HG03558 (cell line): ENCODE results near the gene ARMC9.
"Not testable (repeated sequence)": the region's sequence is repeated elsewhere in the genome, so short reads cannot be mapped to it uniquely, and the experiment has no call there.

ENCODE experiments used
- ATAC-seq: cut with Tn5 transposase; IDR thresholded peaks from one replicate; pipeline ENCODE4 v1.9.1; 2021; ENCODE audit warnings: moderate number of reproducible peaks; ENCODE audit not compliant: unreplicated experiment; ENCODE audit errors: extremely low read depth

The ARMC9 gene

DNA sequence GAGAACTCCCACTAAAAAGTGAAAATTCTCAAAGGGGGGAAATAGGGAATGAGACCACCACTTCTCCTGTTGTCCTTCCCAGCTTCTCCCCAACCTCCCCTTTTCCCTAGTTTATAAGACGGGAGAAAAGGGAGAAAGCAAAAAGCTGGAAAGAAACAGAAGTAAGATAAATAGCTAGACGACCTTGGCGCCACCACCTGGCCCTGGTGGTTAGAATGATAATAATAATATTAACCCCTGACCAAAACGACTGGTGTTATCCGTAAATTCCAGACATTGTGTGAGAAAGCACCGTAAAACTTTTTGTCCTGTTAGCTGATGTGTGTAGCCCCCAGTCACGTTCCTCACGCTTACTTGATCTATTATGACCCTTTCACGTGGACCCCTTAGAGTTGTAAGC is 209.9 kb downstream of the ARMC9 start:
- not testable (repeated sequence) for ATAC-seq

DNA sequence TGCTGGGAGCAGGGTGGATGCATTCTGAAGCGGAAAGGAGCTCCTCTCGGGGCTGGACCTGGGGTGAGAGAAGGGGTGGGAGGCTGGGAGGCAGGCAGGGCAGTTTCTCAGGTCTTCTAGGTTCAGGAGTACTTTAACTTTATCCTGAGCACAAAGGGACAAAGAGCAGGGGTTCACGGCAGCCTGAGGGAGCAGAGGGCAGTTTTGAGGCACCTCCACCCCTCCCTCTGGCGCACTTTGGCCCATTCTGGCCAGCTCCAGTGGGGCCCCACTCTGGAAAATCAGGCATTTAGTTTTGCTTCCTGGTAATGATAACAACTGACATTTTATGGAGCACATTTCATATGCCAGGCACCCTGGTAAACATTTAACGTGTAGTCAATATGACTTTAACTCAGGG is 211.3 kb downstream of the ARMC9 start:
- no peak for ATAC-seq

DNA sequence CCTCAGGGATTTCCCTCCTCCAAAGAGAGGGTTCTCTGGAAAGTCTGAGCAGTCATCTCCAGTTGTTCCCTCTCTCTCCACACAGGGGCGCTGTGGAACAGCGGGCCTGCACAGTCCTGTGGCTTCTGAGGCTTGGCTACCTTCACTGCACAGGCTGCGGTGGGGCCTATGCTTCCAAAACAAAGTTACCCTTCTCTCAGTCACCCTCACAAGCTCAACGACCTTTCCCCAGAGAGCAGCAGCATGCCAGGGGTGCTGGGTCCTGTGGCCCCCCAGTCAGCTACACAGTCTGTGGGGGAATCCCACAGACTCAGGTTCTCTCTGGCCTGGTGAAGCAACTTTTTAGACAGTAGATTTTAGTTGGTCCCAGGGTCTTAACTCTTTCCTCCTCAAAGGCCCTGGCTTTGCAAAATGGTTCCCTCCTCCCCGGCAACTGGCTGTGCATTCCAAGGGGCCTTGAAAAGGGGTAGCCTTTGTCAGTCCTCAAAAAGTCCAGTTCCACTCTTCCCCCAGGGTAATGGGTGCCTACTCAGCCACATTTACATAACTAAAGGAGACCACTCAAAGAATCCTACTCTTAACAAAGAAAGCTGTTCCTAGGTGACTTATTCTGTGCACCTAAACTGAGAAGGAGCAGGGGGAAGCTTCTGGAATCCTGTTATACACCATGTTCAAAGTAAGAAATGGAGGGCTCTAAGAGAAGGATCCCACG is 212.0 kb downstream of the ARMC9 start:
- no peak for ATAC-seq

DNA sequence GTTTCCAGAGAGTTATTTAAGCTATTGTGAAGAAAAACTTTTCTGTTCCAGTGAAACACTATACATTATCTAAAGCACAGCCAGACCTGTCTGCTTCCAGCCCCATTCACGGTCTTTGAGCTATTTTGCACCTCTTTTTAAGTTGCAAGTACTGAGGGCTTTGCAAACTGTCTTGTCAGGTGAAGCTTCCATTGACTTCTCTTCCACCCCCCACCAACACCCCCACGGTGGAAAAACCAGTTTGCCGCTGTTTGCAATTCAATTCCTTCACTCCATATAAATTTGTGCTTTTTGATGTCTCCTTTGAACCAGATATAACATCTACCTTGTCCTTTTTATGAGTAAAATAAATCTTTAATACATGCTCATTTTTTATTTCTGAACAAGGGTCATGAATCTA is 212.8 kb downstream of the ARMC9 start:
- ATAC-seq, result no peak

DNA sequence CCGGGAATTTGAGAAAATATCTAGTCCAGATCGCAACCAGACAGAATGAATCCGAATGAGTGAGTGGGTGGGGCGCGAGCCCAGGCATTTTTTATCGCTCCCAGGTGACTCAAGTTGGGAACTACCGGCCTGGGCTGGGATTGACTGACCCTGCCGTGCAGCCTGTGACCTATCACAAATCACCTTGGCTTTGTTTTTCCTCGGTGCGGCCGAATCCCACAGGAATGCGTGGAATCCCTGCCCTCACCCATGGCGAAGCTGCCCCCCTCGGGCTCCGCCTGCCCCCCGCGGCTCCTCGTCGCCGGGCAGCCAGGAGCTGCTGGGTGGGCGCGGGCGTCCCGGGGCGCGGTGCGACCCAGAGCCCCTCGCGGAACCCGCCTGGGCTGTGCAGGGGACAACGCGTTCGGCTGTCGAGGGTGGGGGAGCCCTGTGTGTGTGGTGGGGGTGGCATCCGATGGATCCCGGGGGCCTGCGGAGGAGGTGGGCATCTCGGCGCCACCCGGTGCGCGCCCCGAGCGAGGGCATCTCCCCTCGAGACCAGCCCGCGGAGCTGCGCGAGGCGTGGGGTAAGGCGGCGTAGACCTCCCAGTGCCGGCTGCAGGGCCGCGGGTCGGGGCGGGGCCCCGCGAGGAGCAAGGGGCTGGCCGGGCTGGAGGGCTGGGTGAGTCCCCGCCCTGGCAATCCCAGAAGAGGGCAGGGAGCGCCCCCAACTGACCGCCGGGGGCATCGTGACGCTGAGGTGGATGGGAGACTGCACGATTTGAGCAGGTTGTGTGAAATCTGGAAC is 213.6 kb downstream of the ARMC9 start:
- peak; percentile 88 for ATAC-seq

DNA sequence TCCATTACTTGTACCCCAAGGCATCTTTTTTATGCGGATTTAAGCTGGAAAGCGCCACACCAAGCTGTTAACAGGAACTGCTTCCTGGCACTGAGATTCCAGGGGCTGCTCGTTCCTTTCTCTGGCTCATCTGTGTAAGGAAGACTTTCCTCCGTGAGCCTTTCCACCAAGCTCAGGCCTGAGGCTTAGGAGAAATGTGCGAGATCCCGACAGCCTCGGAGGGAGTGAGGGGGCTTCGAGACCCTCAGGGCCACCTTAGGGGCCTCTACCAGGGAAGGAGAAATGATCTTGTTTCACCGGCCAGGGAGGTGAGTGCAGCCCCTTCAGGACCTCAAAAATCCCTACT is 214.2 kb downstream of the ARMC9 start:
- no peak for ATAC-seq

DNA sequence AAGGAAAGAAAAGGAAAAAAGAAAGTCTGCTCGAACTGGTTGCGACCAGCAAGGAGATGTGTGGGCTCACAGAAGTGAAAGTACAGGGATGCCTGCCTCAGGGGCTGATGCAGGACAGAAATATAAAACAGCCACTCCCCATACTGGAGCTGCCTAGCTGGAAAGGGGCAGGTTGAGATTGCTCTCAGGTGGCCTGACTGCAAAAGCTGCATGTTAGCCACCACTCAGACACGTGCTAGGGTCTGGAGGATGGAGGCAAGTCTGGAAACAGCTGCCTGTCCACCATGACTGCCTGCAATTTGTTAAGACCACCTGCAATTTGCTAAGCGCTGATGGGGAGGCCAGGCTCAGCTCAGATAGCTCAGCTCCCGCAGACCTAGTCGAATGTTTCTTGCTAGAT is 215.0 kb downstream of the ARMC9 start:
- ATAC-seq, result no peak

DNA sequence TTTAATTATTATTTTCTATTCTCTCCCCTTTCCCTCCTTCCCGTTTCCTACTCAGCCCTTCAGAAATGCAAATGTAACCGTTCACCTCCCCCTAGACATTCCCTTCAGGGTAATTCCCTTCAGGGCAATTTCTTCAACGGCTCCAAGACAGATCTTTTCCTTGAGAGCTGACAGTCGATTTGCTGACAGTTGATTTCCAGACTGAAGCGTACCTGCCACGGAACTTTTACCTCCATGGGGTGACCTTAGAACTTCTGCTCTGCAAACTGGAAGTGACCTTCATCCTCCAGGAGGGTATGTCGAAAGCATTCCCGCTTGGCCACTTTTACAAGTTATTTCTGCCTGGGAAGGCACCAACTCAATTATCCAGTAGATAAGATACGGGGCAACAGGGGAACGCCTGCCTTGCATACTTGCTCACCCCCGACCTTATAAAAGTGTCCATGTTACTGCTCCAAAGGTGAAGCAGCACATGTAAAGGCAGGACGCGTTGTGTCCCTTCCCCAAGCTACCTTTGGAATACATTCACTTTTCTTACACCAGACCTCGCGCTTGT is 215.6 kb downstream of the ARMC9 start:
- no peak for ATAC-seq

DNA sequence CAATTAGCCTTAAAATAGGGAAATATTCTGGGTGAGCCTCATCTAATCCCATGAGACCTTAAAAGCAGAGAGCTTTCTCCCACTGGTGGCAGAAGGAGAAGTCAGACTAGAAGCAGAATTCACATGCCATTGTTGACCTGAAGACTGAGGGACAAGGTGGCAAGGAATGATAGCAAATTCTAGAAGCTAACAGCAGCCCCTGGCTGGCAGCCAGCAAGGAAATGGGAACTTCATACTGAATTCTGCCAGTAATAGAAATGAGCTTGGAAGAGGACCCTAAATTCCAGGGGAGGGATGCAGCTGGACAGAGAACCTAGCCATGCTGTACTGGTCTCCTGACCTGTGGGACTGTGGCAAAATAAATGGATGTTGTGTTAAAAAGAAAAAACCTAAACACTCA is 216.6 kb downstream of the ARMC9 start:
- no peak for ATAC-seq

DNA sequence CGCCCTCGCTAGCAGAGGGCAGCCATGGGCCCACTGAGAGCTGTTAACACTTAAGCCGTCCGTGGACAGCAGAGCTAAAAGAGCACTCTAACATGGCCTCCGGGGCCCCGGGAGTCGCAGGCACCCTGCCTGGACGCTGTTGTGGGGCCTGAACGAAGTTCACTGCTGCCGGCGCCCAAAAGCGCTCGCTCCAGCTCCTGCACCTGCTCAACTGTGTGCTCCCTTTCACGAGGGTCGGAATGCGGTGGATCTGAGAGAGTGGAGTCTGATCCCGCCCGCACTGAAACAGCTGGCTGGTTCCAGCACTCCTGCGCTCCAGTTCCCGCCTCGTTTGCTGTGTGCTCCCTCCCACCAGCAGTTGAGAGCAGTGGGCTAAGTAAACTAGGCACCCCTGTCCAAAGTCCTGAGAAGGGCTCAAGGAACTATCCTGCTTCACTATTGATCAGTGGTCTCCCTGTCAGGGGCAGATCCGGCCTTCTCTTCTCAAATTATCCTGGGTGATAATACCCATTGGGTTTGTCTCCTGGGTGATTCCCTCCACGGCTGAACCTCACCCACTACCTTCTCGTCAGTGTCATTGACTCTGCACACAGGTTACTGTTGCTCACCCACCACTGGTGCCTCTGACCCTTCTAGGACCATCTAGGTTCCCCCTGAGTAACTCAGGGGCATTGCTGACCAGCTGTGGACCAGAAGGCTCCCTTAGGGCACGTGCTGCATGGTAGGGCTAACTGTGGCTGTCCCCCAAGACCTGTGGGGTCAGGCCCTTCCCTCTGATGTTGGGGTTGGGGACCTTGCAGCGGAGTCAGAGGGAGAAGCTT is 220.6 kb downstream of the ARMC9 start:
- ATAC-seq, result no peak

DNA sequence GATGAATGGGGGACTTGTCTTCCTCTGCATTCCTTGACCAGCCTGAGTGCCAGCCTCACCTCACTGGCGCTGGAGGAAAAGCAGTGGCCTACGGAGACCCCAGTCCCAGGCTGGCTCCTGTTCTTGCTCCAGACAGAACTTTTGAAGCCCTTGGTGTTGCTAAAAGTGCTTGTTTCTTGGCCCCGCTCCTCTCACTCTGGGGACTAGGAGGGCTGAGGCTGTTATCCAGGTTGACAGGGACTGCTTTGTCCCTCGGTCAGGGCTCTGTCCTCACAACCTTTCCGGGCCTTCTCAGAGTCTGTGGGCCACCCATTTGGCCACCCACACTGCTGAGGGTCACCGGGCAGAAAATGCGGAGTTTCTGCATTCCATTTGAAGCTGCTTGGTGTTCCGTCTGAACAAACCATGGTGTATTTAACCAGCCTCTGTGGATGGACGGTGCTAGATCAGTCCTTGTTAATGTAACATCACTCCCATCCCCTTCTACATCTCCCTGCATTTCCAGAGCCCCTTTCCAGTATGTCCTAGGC is 222.7 kb downstream of the ARMC9 start:
- ATAC-seq, result no peak

DNA sequence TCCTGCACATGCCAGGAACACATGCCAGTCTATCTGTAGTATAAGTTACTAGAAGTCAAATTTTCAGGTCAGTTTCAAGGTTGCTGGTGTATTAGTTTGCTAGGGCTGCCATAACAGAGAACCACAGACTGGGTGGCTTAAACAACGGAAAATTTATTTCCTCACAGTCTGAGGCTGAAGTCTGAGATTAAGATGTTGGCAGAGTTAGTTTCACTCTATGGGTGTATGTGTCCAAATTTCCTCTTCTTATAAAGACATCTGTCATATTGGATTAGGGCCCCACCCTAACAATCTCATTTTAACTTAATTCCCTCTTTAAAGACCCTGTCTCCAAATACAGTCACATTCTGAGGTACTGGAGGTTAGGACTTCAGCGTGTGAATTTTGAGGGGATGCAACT is 223.6 kb downstream of the ARMC9 start:
- no peak for ATAC-seq

DNA sequence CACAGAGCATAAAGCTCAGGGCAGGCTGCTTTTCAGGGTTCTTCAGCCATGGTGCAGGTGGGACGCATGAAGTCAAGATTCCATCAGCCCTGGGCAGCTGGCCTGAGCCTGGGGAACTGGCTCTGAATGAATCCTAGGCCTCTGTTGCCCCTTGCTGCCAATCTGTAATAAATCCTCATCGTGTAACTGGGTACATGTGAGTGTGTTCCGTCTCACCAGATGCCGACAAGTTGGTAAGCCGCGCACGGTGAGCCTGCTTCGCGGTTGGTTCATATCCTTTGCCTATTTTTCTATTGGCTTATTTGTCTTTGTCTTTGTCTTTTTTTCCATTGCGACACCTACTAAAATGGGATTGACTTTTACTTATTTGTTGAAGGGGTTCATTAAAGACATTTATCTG is 224.7 kb downstream of the ARMC9 start:
- no peak for ATAC-seq
